GM11168 (cell line): ENCODE data around the gene PARP6.

ENCODE experiments used
- in situ Hi-C: fragments of 300-500 bp; cut with MboI; formaldehyde crosslinking; loops from one replicate; pipeline ENCODE4 v1.12.0; 2022; ENCODE audit warnings: low sequenced_read_pairs; ENCODE audit not compliant: unreplicated experiment

The PARP6 gene

GRCh38 chr15:72233769-72234168 is 38.6 kb downstream of the PARP6 start:
- in situ Hi-C loops: no loop called here

GRCh38 chr15:72231833-72232478 is 40.4 kb downstream of the PARP6 start:
- in situ Hi-C loops: no loop called here

GRCh38 chr15:72231066-72231832 is 41.1 kb downstream of the PARP6 start, which contains the start of gene PKM:
PKM (minus strand) TSS chr15:72231190; CDS start chr15:72219097, 12,093 bp downstream.
- in situ Hi-C loops: no loop called here

GRCh38 chr15:72230197-72231065 is 41.9 kb downstream of the PARP6 start:
- in situ Hi-C loops: no loop called here

GRCh38 chr15:72229947-72230196 is 42.5 kb downstream of the PARP6 start:
- in situ Hi-C loops: no loop called here

- in situ Hi-C loops: no loop called here
Observed at GRCh38 chr15:72229076-72229946, 43.0 kb downstream of the PARP6 start.

GRCh38 chr15:72227720-72228119 is 44.6 kb downstream of the PARP6 start:
- in situ Hi-C loops: no loop called here

GRCh38 chr15:72227192-72227586 is 45.2 kb downstream of the PARP6 start:
- in situ Hi-C loops: no loop called here

- in situ Hi-C loops: no loop called here
Observed at GRCh38 chr15:72223278-72223677, 49.1 kb downstream of the PARP6 start.

- in situ Hi-C loops: no loop called here
Observed at GRCh38 chr15:72222393-72222792, 50.0 kb downstream of the PARP6 start.

GRCh38 chr15:72220687-72221086 is 51.7 kb downstream of the PARP6 start:
- in situ Hi-C loops: no loop called here

- in situ Hi-C loops: no loop called here
Observed at GRCh38 chr15:72217216-72217615, 55.1 kb downstream of the PARP6 start.

GRCh38 chr15:72216079-72216478 is 56.3 kb downstream of the PARP6 start:
- in situ Hi-C loops: no loop called here

- in situ Hi-C loops: no loop called here
Observed at GRCh38 chr15:72207558-72208085, 64.7 kb downstream of the PARP6 start.

GRCh38 chr15:72206677-72207000 is 65.7 kb downstream of the PARP6 start:
- in situ Hi-C loops: no loop called here

GRCh38 chr15:72205896-72206676 is 66.3 kb downstream of the PARP6 start:
- in situ Hi-C loops: no loop called here

- in situ Hi-C loops: no loop called here
Observed at GRCh38 chr15:72205273-72205672, 67.1 kb downstream of the PARP6 start.

GRCh38 chr15:72203507-72203837 is 68.9 kb downstream of the PARP6 start:
- in situ Hi-C loops: no loop called here

- in situ Hi-C loops: no loop called here
Observed at GRCh38 chr15:72202801-72203506, 69.4 kb downstream of the PARP6 start.
